SH-SY5Y (cell line): ENCODE measurements around the gene ZNF668.

Source experiments
- GATA2 ChIP-seq: IDR thresholded peaks from 2 replicates; pipeline ENCODE4 v1.6.1; 2011; ENCODE audit warnings: mild to moderate bottlenecking, low read depth, low read length
- GATA3 ChIP-seq: IDR thresholded peaks from 2 replicates; pipeline ENCODE4 v1.6.1; 2011; ENCODE audit warnings: low read depth, mild to moderate bottlenecking, low read length, moderate library complexity

GRCh38 chr16:31108035-31108793 is 34.2 kb upstream of the ZNF668 start, which contains the start of gene BCKDK:
- no peak for TF ChIP-seq GATA2
- TF ChIP-seq GATA3: no peak
